Measurements from ENCODE around the gene GALNT2. TPM values are rescaled to one million over a fixed set of nuclear protein-coding genes. Genes with fewer than 3 reads are reported as not detected.

GALNT2 gene
- total and polyA plus RNA-seq, 2 of the 13 experiments (the other 11 are each of a cell fraction or from before 2014, with no cell fraction given), result 39.3 to 39.6 TPM

- TF ChIP-seq ZNF12 (CRISPR knock-in tag; IDR thresholded peaks at IDR 0.05), result no peak
- TF ChIP-seq ZNF782 (CRISPR knock-in tag; IDR thresholded peaks at IDR 0.05; ENCODE audit: borderline replicate concordance), result no peak
- no peak for TF ChIP-seq HHEX (CRISPR knock-in tag; IDR thresholded peaks at IDR 0.05)
- TF ChIP-seq SAFB2 (CRISPR knock-in tag; IDR thresholded peaks at IDR 0.05; ENCODE audit: borderline replicate concordance, low read depth), result no peak
- no peak for TF ChIP-seq DR1 (CRISPR knock-in tag; IDR thresholded peaks at IDR 0.05)
- TF ChIP-seq SNAPC5 (CRISPR knock-in tag; IDR thresholded peaks at IDR 0.05; ENCODE audit: borderline replicate concordance), result peak; percentile 4; the same call in 1 of the 2 replicates
- no peak for TF ChIP-seq ZNF770 (CRISPR knock-in tag; IDR thresholded peaks at IDR 0.05)
- no peak for TF ChIP-seq HDAC6 (IDR thresholded peaks at IDR 0.05; ENCODE audit: low read depth, low read length)
- TF ChIP-seq YY1 (IDR thresholded peaks at IDR 0.05; ENCODE audit: insufficient read depth, insufficient replicate concordance, low read depth, low read length), result no peak
- TF ChIP-seq MIER2 (CRISPR knock-in tag; IDR thresholded peaks at IDR 0.05), result no peak
- no peak for TF ChIP-seq HNF1B (CRISPR knock-in tag; IDR thresholded peaks at IDR 0.05)
- TF ChIP-seq ASH2L (IDR thresholded peaks at IDR 0.05; ENCODE audit: insufficient read length, low read depth, low read length), result peak; percentile 4
- no peak for TF ChIP-seq E2F5 (CRISPR knock-in tag; conservative IDR thresholded peaks at IDR 0.05)
- no peak for TF ChIP-seq U2AF1 (optimal IDR thresholded peaks at IDR 0.05; ENCODE audit: low read depth, low read length)
- TF ChIP-seq ZNF329 (CRISPR knock-in tag; IDR thresholded peaks at IDR 0.05; ENCODE audit: low read depth), result no peak
- TF ChIP-seq ZNF660 (CRISPR knock-in tag; IDR thresholded peaks at IDR 0.05; ENCODE audit: borderline replicate concordance, low read depth), result no peak
- no peak for TF ChIP-seq CBX2 (IDR thresholded peaks at IDR 0.05; ENCODE audit: low read depth, low read length)
- TF ChIP-seq CBX2 (CRISPR knock-in tag; IDR thresholded peaks at IDR 0.05; ENCODE audit: low read depth), result no peak
- TF ChIP-seq NCOA2 (CRISPR knock-in tag; IDR thresholded peaks at IDR 0.05), result no peak
- no peak for TF ChIP-seq ZNF431 (CRISPR knock-in tag; IDR thresholded peaks at IDR 0.05; ENCODE audit: borderline replicate concordance, low read depth)
- TF ChIP-seq ZNF224 (CRISPR knock-in tag; IDR thresholded peaks at IDR 0.05), result no peak
- no peak for TF ChIP-seq PREB (CRISPR knock-in tag; IDR thresholded peaks at IDR 0.05)
Measured at GRCh38 chr1:230157420-230158390, 90.7 kb downstream of the GALNT2 start (continued).

Measured in HepG2 (cell line).